Stimulated activated CD4-positive, alpha-beta T cell treated with anti-CD3 and anti-CD28 coated beads, Interleukin-4, amount 100 ng/mL, for 24 hours (primary cell): Measurements from ENCODE around the gene DEK.
"Not testable (repeated sequence)": the region's sequence is repeated elsewhere in the genome, so short reads cannot be mapped to it uniquely, and the experiment has no call there.

Experiments used
- DNase-seq: peaks from one replicate; pipeline ENCODE4 v3.0.0-alpha.2; 2020

The DEK gene

DNA sequence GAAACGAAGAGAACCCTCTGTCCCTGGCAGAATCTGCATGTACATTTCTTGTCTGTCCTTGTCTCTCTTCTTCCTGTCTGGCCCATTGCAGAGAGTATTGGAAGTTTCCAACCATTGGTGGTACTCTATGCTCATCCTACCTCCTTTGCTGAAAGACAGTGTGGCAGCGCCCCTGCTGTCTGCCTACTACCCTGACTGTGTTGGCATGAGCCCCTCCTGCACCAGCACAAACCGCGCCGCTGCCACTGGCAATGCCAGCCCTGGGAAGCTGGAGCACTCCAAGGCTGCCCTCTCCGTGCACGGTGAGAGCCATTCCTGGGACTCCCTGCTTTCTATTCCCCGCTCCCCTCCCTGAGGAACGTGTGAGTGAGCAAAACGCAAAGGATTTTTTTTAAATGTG lies 76.6 kb downstream of the DEK start:
- DNase-seq = no peak

DNA sequence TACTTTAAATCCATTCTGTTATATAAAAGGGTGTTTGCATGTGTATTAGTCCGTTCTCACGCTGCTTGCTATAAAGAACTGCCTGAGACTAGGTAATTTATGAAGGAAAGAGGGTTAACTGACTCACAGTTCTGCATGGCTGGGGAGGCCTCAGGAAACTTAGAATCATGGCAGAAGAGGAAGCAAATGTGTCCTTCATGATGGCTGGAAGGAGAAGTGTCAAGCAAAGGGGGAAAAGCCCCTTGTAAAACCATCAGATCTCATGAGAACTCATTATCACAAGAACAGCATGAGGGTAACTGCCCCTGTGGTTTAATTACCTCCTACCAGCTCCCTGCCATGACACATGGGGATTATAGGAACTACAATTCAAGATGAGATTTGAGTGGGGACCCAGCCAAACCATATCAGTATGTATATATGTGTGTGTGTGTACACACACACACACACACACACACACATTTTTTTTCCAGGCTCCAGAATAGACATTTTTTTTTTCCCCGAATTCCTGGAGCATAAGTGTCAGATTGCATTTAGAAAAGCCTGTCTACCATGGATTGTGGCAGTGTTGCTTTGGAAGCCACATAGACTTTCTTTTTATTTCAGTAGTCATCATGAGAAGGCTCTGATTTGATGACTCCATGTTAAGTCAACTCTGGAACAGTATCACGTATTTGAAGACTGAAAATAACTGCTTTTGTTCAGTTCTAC lies 77.6 kb downstream of the DEK start:
- no peak for DNase-seq

DNA sequence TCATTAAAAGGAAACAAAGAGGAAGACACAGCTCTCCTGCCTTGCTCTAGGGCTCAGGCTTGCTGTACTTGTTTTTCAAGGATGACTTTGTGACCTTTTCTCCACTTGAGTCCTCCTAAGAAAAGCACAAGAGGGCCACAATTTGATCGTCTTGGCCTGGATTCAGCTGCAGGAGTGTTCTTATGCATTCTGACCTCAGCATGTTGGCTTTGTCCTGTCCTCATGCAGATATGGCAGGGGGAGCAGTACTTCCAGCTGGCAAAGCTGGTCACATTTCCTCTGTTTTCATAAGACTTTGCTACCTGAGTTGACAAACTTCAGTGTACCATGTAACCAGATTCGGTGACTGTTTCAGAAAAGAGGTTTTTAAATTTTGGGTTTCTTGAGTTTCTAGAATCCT lies 78.3 kb downstream of the DEK start:
- DNase-seq = no peak

DNA sequence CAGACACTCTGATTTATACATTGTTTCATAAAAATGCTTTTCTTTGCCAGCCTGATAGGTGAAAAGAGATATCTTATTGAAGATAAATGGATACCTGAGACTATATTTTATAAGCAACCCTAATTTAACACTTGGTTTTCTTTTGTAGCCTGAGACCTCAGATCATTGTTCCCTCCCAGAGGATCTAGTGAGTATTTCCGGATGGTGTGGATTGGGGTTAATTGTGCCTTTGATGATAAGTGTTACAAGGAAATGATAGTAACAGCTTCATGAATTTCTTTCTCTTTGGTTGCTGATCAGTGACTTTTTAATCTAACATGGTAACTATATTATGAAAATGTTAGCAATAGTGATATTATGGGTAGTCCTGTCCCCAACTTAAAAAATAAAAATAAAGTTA lies 78.7 kb downstream of the DEK start:
- DNase-seq = no peak

DNA sequence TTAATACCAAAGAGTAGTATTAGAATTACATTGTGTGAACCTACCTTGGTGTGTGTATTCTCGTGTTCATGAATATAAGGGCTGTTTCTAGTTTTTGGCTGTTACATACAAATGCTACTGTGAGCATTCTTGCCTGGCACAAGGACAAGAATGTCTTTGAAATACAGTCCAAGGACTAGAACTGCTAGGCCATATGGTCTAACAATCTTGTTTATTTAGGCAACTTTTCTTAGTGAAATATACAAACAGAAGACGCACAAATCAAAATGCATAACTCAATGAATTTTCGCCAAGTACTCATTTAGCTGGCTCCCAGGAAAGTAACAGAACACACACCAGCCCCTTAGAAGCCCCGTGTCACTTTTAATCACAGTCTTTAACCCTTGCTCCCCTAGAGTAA lies 80.6 kb downstream of the DEK start:
- DNase-seq = no peak

DNA sequence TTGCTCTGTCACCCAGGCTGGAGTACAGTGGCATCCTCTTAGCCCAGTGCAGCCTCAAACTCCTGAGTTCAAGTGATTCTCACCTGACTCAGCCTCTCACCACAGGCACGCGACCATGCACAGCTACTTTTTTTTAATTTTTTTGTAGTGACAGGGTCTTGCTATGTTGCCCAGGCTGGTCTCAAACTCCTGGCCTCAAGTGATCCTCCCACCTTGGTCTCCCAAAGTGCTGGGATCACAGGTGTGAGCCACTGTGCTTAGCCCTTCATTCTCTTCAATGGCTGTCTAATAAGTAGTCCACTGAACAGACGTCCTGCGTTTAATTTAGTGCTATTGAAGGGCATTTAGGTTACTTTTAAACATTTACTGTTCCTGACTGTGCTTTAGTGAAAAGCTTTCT lies 81.8 kb downstream of the DEK start:
- DNase-seq = no peak

DNA sequence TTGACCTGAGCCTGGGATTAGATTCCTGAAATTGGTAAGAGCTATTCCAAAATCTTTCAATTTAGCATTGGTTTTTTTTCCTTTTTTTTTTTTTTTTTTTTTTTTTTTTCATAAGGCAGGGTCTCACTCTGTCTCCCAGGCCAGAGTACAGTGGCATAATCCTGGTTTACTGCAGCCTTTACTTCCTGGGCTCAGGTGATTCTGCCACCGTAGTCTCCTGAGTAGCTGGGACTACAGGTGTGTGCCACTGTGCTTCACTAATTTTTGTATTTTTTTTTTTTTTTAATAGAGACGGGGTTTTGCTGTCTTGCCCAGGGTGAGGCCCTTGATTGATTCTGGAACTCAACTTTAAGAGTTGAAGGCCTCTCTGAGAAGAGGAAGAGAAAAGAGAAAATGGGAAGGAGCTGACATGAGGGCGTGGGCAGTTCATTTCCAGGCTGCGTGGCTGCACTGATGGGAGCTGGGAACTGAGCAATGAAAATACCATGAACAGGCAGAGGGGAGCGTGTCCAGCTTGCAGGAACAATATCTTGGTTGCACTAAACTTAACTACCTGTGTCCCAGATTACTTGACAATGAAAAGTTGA lies 84.5 kb downstream of the DEK start:
- DNase-seq = no peak

DNA sequence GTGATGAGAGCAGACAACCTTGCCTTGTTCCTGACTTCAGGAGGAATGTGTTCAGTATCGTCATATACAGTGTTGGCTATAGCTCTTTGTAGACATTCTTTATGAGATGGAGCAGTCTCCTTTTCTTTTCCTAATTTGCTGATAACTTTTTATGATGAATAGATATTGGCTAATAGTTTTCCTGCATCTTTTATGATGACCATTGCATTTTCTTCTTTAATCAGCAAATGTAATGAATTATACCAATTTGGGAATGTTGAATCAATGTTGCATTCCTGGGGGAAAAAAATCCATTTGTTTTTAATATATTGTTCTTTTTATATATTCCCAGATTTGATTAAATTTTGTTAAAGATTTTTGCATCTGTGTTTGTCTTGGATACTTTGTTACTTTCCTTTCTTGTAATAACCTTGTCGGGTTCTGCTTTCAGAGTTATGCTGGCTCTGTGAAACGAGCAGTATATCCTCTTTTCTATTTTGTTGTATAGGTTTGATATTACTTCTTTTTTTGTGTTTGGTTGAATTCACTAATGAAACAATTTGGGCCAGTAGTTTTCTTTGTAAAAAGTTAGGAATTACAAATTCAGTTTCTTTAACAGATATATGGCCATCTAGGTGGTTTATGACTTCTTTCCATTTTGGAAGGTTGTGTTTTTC lies 85.2 kb downstream of the DEK start:
- DNase-seq = no peak

DNA sequence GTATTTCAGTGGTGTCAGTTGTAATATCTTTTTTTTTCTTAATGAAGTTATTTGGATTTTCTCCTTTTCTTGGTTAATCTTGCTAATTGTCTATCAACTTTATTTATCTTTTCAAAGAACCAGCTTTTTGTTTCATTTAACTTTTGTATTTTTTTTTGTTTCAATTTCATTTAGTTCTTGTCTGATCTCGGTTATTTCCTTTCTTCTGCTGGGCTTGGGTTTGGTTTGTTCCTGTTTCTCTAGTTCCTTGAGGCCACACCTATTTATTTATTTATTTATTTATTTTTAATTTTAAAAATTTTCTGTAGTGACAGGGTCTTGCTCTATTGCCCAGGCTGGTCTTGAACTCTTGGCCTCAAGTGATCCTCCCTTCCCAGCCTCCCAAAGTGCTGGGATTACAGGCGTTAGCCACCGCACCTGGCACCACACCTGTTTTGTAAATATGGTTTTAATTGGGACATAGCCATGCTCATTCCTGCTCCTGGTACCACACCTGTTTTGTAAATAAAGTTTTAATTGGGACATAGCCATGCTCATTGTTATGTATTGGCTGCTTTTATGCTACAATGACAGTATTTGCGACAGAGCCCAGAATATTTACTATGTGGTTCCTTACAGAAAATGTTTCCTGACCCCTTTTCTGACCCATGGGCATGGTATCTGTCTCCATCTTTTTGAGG lies 86.9 kb downstream of the DEK start:
- DNase-seq = no peak

DNA sequence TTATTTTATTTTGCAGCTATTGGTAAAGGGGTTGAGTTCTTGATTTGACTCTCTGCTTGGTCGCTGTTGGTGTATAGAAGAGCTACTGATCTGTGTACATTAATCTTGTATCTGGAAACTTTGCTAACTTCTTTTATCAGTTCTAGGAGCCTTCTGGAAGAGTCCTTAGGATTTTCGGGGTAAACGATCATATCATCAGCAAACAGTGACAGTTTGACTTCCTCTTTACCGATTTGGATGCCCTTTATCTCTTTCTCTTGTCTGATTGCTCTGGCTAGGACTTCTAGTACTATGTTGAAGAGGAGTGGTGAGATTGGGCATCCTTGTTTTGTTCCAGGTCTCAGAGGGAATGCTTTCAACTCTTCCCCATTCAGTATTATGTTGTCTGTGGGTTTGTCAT lies 88.1 kb downstream of the DEK start:
- DNase-seq = not testable (repeated sequence)
